ENCODE measurements around the gene MLPH. TPM values are rescaled to one million over a fixed set of nuclear protein-coding genes. Genes with fewer than 3 reads are reported as not detected.

MLPH gene
- total and polyA plus RNA-seq, 2 of the 13 experiments (the other 11 are each of a cell fraction or from before 2014, with no cell fraction given), result 0.12 TPM; not detected in 1

GRCh38 chr2:237473878-237474441 lies 13.1 kb upstream of the MLPH start:
- peak overlapping the region in 1 of 3 experiments; percentile 92; a peak in 1 of 6 replicates for H3K4me3 ChIP-seq (replicated peaks in 1 of 3; ENCODE audit: insufficient read depth in 1 of 3, low read depth in 2 of 3, low read length in 3 of 3)
- CTCF ChIA-PET (ENCODE audit: low intra/inter-chr PET ratio, low total read pairs), result no interaction called here

More at GRCh38 chr2:237473878-237474441, 13.1 kb upstream of the MLPH start:
- Histone ChIP-seq H3K9ac (ENCODE audit: insufficient read depth, low read depth, low read length) (no peak overlapping the region), H3K36me3 (replicated peaks in 1 of 2; ENCODE audit: control insufficient read depth in 1 of 2, insufficient read depth in 2 of 2, low read length in 2 of 2) (no peaks in the 10 kb centered on the region), H3K4me1 (ENCODE audit: insufficient read depth, low read length) (peaks cover 15% of the 10 kb centered on the region), H2AFZ (ENCODE audit: low read length) (no peak overlapping the region), H3K4me2 (ENCODE audit: low read depth, low read length) (peak overlapping the region; percentile 89), H3K9me3 (ENCODE audit: low read length) (no peaks in the 10 kb centered on the region), H4K20me1 (ENCODE audit: insufficient read depth, low read length) (no peaks in the 10 kb centered on the region), H3K27ac (ENCODE audit: extremely low read length, insufficient read depth, low read length) (no peak overlapping the region), H3K27me3 (ENCODE audit: control insufficient read depth in 1 of 2, insufficient read depth in 2 of 2, low read length in 2 of 2) (peaks cover 0 to 32% of the 10 kb centered on the region in 2 experiments; a peak in 3 of 5 replicates), H3K79me2 (ENCODE audit: insufficient read depth, low read length) (no peaks in the 10 kb centered on the region)
- no peak for TF ChIP-seq ZNF674 (CRISPR knock-in tag; IDR thresholded peaks at IDR 0.05; ENCODE audit: low read depth)
- TF ChIP-seq MBD4 (IDR thresholded peaks at IDR 0.05; ENCODE audit: borderline replicate concordance, low read length), result no peak
- no peak for TF ChIP-seq JUNB (CRISPR knock-in tag; IDR thresholded peaks at IDR 0.05; ENCODE audit: borderline replicate concordance)
- 0 out of 2 replicates have a peak, but pooled peaks have one; percentile 49 for TF ChIP-seq ZNF567 (CRISPR knock-in tag; IDR thresholded peaks at IDR 0.05; ENCODE audit: borderline replicate concordance)
- 0 out of 2 replicates have a peak, but pooled peaks have one; percentile 31 for TF ChIP-seq ZNF709 (CRISPR knock-in tag; IDR thresholded peaks at IDR 0.05)
- no peak for TF ChIP-seq SP5 (CRISPR knock-in tag; IDR thresholded peaks at IDR 0.05; ENCODE audit: borderline replicate concordance, low read depth)
- no peak for TF ChIP-seq TBL1XR1 (IDR thresholded peaks at IDR 0.05; ENCODE audit: borderline replicate concordance, low read length, partially characterized antibody)
- TF ChIP-seq AKAP8 (CRISPR knock-in tag; IDR thresholded peaks at IDR 0.05), result 0 out of 2 replicates have a peak, but pooled peaks have one; percentile 6
- 0 out of 2 replicates have a peak, but pooled peaks have one; percentile 3 for TF ChIP-seq ZFP91 (CRISPR knock-in tag; IDR thresholded peaks at IDR 0.05; ENCODE audit: borderline replicate concordance)
- no peak for TF ChIP-seq KDM3A (CRISPR knock-in tag; IDR thresholded peaks at IDR 0.05; ENCODE audit: low read depth)
- BruUV-seq (replicated peaks), result no TSS peak
- DNase-seq (ENCODE audit: low spot score), result no peak
- intact Hi-C loops (cut with micrococcal nuclease; ENCODE audit: unreplicated experiment), result loop anchor here (2.0 kb wide), 1 partner anchor 39 kb away; no protein-coding TSS in a partner anchor
- no peak for FAIRE-seq
- in situ Hi-C loops (cut with HindIII; ENCODE audit: extremely low pct_ligation_motif_present, low pct_unique_long_range_greater_than_20kb), result no loop called here
- 73% methylated on average over 11 of the region's 11 CpGs for WGBS (ENCODE audit: low lambda C conversion rate)
- ATAC-seq, result no peak
- POLR2A ChIA-PET, result interaction anchor here (1.3 kb wide), 2 partner anchors 9 to 98 kb away, joined by 3 read pairs; no protein-coding TSS in a partner anchor
